Endodermal cell (in vitro differentiated cells): ENCODE measurements around the gene ZNF385A. TPM values are rescaled to one million over a fixed set of nuclear protein-coding genes. Genes with fewer than 3 reads are reported as not detected.

ENCODE experiments used
- DNase-seq: peaks from one replicate; pipeline ENCODE4 v3.0.0-alpha.2; 2017
- H3K27ac ChIP-seq: 2 replicates; pipeline ENCODE4 v1.5.1; 2013; ENCODE audit warnings: mild to moderate bottlenecking, low read depth, low read length, moderate library complexity
- H3K27me3 ChIP-seq: 2 replicates; pipeline ENCODE4 v1.6.1; 2013; ENCODE audit warnings: mild to moderate bottlenecking, low read length, moderate library complexity; ENCODE audit not compliant: insufficient read depth, control insufficient read depth, poor library complexity, severe bottlenecking
- H3K36me3 ChIP-seq: 2 replicates; pipeline ENCODE4 v1.7.0; 2013; ENCODE audit warnings: mild to moderate bottlenecking, low read length, moderate library complexity; ENCODE audit not compliant: control insufficient read depth, insufficient read depth
- H3K4me1 ChIP-seq: one replicate; pipeline ENCODE4 v1.7.0; 2013; ENCODE audit warnings: low read length; ENCODE audit not compliant: control insufficient read depth, insufficient read depth
- H3K4me3 ChIP-seq: 2 replicates; pipeline ENCODE4 v1.5.1; 2013; ENCODE audit warnings: mild to moderate bottlenecking, low read length, moderate library complexity
- H3K9ac ChIP-seq: 2 replicates; pipeline ENCODE4 v1.6.1; 2013; ENCODE audit warnings: mild to moderate bottlenecking, low read length, moderate library complexity; ENCODE audit not compliant: poor library complexity, severe bottlenecking; ENCODE audit errors: extremely low read depth
- H3K9me3 ChIP-seq: 2 replicates; pipeline ENCODE4 v1.6.1; 2013; ENCODE audit warnings: mild to moderate bottlenecking, low read length, moderate library complexity; ENCODE audit not compliant: control insufficient read depth
- H3K27ac Mint-ChIP-seq: 2 replicates; pipeline ENCODE4 v1.8.0; 2020; ENCODE audit warnings: mixed read lengths
- H3K27me3 Mint-ChIP-seq: 2 replicates; pipeline ENCODE4 v1.8.0; 2021; ENCODE audit warnings: mild to moderate bottlenecking, mixed read lengths; ENCODE audit not compliant: insufficient read depth
- H3K36me3 Mint-ChIP-seq: 2 replicates; pipeline ENCODE4 v1.8.0; 2020; ENCODE audit warnings: low read depth, mixed read lengths
- H3K4me1 Mint-ChIP-seq: 2 replicates; pipeline ENCODE4 v1.8.0; 2020; ENCODE audit warnings: mixed read lengths
- H3K4me3 Mint-ChIP-seq: 2 replicates; pipeline ENCODE4 v1.8.0; 2020; ENCODE audit warnings: mild to moderate bottlenecking, moderate library complexity, mixed read lengths
- H3K9me3 Mint-ChIP-seq: 2 replicates; pipeline ENCODE4 v1.8.0; 2020; ENCODE audit warnings: mild to moderate bottlenecking, mixed read lengths
- CTCF ChIP-seq: fragments of 200-600 bp; sonication (generic); conservative IDR thresholded peaks from 2 replicates; pipeline ENCODE4 v1.5.0; 2021; ENCODE audit warnings: antibody characterized with exemption, mild to moderate bottlenecking
- WGBS, 2 experiments: methylation state at CpG; one replicate each; pipeline versions ENCODE4 v1.1.5 to v1.1.7; 2013; ENCODE audit warnings: missing lambda C conversion rate in 2 of 2, mixed read lengths in 1 of 2; ENCODE audit not compliant: insufficient coverage in 1 of 2, insufficient read length in 1 of 2; 5-methylcytosine and 5-hydroxymethylcytosine counted together
- total RNA-seq, 2 donors: library from RNA; stranded (reverse); fragmentation: NEBNext Ultra II Directional in 1 of 2; extraction: Animal tissue kit (Norgen Biotek cat#: 25700) in 1 of 2; gene quantifications; 2 replicates in 1 of 2; 3 replicates in 1 of 2; pipeline ENCODE4 v1.2.1, GENCODE V29; 2021

The ZNF385A gene
- total RNA-seq, 2 donors from 2014 or later = 10.5 to 16.3 TPM

DNA sequence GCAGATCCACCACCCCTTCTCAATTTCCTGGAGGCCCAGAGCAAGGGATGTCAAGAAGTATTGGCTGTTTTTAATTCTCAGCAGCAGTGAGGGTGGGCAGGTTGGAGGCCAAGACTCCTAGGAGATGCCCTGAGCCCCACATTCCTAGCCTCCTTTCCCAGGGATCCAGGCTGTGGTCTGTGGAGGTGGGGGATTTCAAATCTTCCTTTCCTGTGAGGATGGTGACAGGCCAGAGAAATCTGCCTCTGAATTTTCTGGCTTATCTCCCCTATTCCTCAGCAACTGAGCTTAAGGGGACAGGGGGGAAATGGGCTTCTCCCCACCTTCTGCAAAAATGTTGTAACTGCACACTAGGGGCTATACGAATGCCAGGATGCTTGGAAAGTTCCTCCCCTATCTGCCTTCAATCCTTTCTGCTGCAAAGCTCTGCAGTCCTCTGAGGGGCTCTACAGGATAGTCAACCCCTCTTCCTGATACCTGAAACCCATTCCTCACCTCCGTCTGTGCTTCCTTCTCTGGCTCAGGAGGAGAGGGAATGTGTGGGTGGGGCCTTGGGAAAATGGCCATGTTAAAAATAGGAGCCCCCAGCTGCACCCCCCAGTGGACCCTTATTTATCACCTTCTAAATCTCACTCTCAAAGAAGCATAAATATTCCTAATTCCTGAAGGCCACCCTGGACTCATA is 26.9 kb downstream of the ZNF385A start:
- no peaks in the 10 kb centered on the region for H3K9me3 Mint-ChIP-seq
- DNase-seq = peak; percentile 78
- 38% methylated on average over 1 of the region's 2 CpGs; no CpG with 5 or more reads in 1 of the 2 experiments for WGBS, 2 experiments
- Histone ChIP-seq H3K27ac (peak overlapping the region; percentile 86), H3K4me3 (peak overlapping the region; percentile 92), H3K4me1 (peaks cover 30% of the 10 kb centered on the region), H3K36me3 (no peaks in the 10 kb centered on the region), H3K9me3 (no peaks in the 10 kb centered on the region), H3K27me3 (no peaks in the 10 kb centered on the region), H3K9ac (no peak overlapping the region)
- H3K4me1 Mint-ChIP-seq = peaks cover 24% of the 10 kb centered on the region
- no peaks in the 10 kb centered on the region for H3K36me3 Mint-ChIP-seq
- H3K27ac Mint-ChIP-seq = peak overlapping the region; percentile 88
- H3K4me3 Mint-ChIP-seq = no peak overlapping the region
- peaks cover 1% of the 10 kb centered on the region for H3K27me3 Mint-ChIP-seq
- TF ChIP-seq CTCF = no peak

GRCh38 chr12:54356951-54357356 is 27.6 kb downstream of the ZNF385A start:
- H3K4me1 Mint-ChIP-seq = peaks cover 31% of the 10 kb centered on the region
- H3K27me3 Mint-ChIP-seq = no peaks in the 10 kb centered on the region
- 41 to 79% methylated on average over 3 to 4 of the region's 4 CpGs for WGBS, 2 experiments
- Histone ChIP-seq H3K36me3 (no peaks in the 10 kb centered on the region), H3K9ac (no peak overlapping the region), H3K27ac (peak overlapping the region; percentile 86), H3K4me3 (peak overlapping the region; percentile 92), H3K27me3 (no peaks in the 10 kb centered on the region), H3K4me1 (peaks cover 32% of the 10 kb centered on the region), H3K9me3 (no peaks in the 10 kb centered on the region)
- peak; percentile 74 for DNase-seq
- H3K27ac Mint-ChIP-seq = peak overlapping the region; percentile 88
- H3K4me3 Mint-ChIP-seq = no peak overlapping the region
- TF ChIP-seq CTCF = no peak
- H3K9me3 Mint-ChIP-seq = no peaks in the 10 kb centered on the region
- no peaks in the 10 kb centered on the region for H3K36me3 Mint-ChIP-seq

- peak overlapping the region; percentile 86 for H3K27ac ChIP-seq
- H3K4me3 Mint-ChIP-seq = no peak overlapping the region
- TF ChIP-seq CTCF = no peak
- peaks cover 39% of the 10 kb centered on the region for H3K4me1 ChIP-seq
- 87 to 94% methylated on average over 3 of the region's 3 CpGs for WGBS, 2 experiments
- no peaks in the 10 kb centered on the region for H3K27me3 ChIP-seq
- H3K9me3 Mint-ChIP-seq = no peaks in the 10 kb centered on the region
- no peaks in the 10 kb centered on the region for H3K27me3 Mint-ChIP-seq
- no peak overlapping the region for H3K9ac ChIP-seq
- peaks cover 5% of the 10 kb centered on the region for H3K36me3 ChIP-seq
- H3K36me3 Mint-ChIP-seq = peaks cover 1% of the 10 kb centered on the region
- H3K4me1 Mint-ChIP-seq = peaks cover 38% of the 10 kb centered on the region
- DNase-seq = no peak
- peak overlapping the region; percentile 88 for H3K27ac Mint-ChIP-seq
- no peaks in the 10 kb centered on the region for H3K9me3 ChIP-seq
- no peak overlapping the region for H3K4me3 ChIP-seq
These were observed 28.3 kb downstream of the ZNF385A start for GRCh38 chr12:54356228-54356627.
